Endothelial cell of umbilical vein (primary cell): Measurements from ENCODE around the gene HOXC9. TPM values are rescaled to one million over a fixed set of nuclear protein-coding genes. Genes with fewer than 3 reads are reported as not detected.

Experiments
- BruUV-seq: library from RNA; stranded (reverse); fragments of 400-500 nt; replicated peaks from 2 replicates; lab custom pipeline; 2021; lab: Mats Ljungman, UMichigan
- CTCF ChIA-PET: fragments of 300-600, 350-600 bp; sonication (Branson Sonifier 250); formaldehyde crosslinking; loops from one replicate; lab custom pipeline; 2021; ENCODE audit warnings: antibody characterized with exemption, inconsistent platforms; lab: Charles Lee
- POLR2A ChIA-PET: fragments of 300-600, 350-600 bp; sonication (Branson Sonifier 250); formaldehyde crosslinking; loops from one replicate; lab custom pipeline; 2021; ENCODE audit warnings: antibody characterized with exemption, inconsistent platforms; lab: Charles Lee
- DNase-seq: peaks from one replicate; pipeline ENCODE4 v3.0.0-alpha.2; 2011; ENCODE audit warnings: low read depth, low spot score
- FAIRE-seq: peaks from 2 replicates; lab custom pipeline; 2011; peaks lifted over from hg19 to GRCh38; lab: Jason Lieb, UNC
- H2AFZ ChIP-seq: 2 replicates; pipeline ENCODE4 v1.6.0; 2012; ENCODE audit warnings: low read depth, low read length, control low read depth, inconsistent platforms
- H3K27ac ChIP-seq: 2 replicates; pipeline ENCODE4 v1.5.1; 2011; ENCODE audit warnings: low read depth, mild to moderate bottlenecking, control low read depth, low read length, moderate library complexity; ENCODE audit not compliant: insufficient read depth
- H3K27me3 ChIP-seq, 2 experiments: 2 replicates each; pipeline versions ENCODE4 v1.6.0 to v1.6.1; 2011; ENCODE audit warnings: low read length in 2 of 2, mixed read lengths in 1 of 2; ENCODE audit not compliant: control insufficient read depth in 2 of 2, insufficient read depth in 2 of 2
- H3K36me3 ChIP-seq, 2 experiments: 2 replicates in 1 of 2; 3 replicates in 1 of 2; pipeline ENCODE4 v1.5.1; 2011; ENCODE audit warnings: low read length in 2 of 2, mild to moderate bottlenecking in 1 of 2, moderate library complexity in 1 of 2; ENCODE audit not compliant: control insufficient read depth in 2 of 2, insufficient read depth in 2 of 2; ENCODE audit errors: extremely low read depth in 1 of 2
- H3K4me1 ChIP-seq: 3 replicates; pipeline ENCODE4 v1.5.1; 2011; ENCODE audit warnings: mild to moderate bottlenecking, low read length; ENCODE audit not compliant: control insufficient read depth, insufficient read depth; ENCODE audit errors: extremely low read depth
- H3K4me2 ChIP-seq: 2 replicates; pipeline ENCODE4 v1.6.1; 2011; ENCODE audit warnings: low read length, control low read depth, mixed read lengths; ENCODE audit not compliant: insufficient read depth
- H3K4me3 ChIP-seq, 3 experiments: fragments of 200-600 bp in 1 of 3; sonication (generic), shearing (Covaris generic) in 1 of 3; replicated peaks in 1 of 3; 2 replicates each; pipeline ENCODE4 v1.5.1; 2011 to 2016; ENCODE audit warnings: control low read depth in 3 of 3, low read length in 3 of 3, mild to moderate bottlenecking in 2 of 3, inconsistent platforms in 1 of 3, low read depth in 1 of 3, moderate library complexity in 1 of 3; ENCODE audit not compliant: insufficient read depth in 1 of 3
- H3K79me2 ChIP-seq: 2 replicates; pipeline ENCODE4 v1.6.0; 2012; ENCODE audit warnings: low read length, inconsistent platforms; ENCODE audit not compliant: control insufficient read depth, insufficient read depth
- H3K9ac ChIP-seq: replicated peaks from 2 replicates; pipeline ENCODE3; 2011; ENCODE audit warnings: low read length, control low read depth; ENCODE audit not compliant: insufficient read depth; ENCODE audit errors: extremely low read depth
- H3K9me1 ChIP-seq: replicated peaks from 3 replicates; pipeline ENCODE4 v1.6.0; 2011; ENCODE audit warnings: mild to moderate bottlenecking, low read length; ENCODE audit not compliant: control insufficient read depth, insufficient read depth; ENCODE audit errors: extremely low read depth
- H3K9me3 ChIP-seq: replicated peaks from 2 replicates; pipeline ENCODE4 v1.5.1; 2012; ENCODE audit warnings: low read length, inconsistent platforms; ENCODE audit not compliant: control insufficient read depth, insufficient read depth
- H4K20me1 ChIP-seq: replicated peaks from 2 replicates; pipeline ENCODE3; 2011; ENCODE audit warnings: mild to moderate bottlenecking, low read length; ENCODE audit not compliant: control insufficient read depth, insufficient read depth; ENCODE audit errors: extremely low read depth
- EZH2 ChIP-seq: IDR thresholded peaks from 2 replicates; pipeline ENCODE4 v1.6.1; 2012; ENCODE audit warnings: borderline replicate concordance, low read depth, mild to moderate bottlenecking, moderate library complexity, low read length, inconsistent platforms; ENCODE audit not compliant: severe bottlenecking
- FOS ChIP-seq: IDR thresholded peaks from 2 replicates; pipeline ENCODE4 v1.6.1; 2011; ENCODE audit warnings: mild to moderate bottlenecking, low read length, moderate library complexity, borderline replicate concordance; ENCODE audit not compliant: insufficient read depth
- JUN ChIP-seq: IDR thresholded peaks from 2 replicates; pipeline ENCODE4 v1.6.1; 2011; ENCODE audit warnings: borderline replicate concordance, low read depth; ENCODE audit not compliant: insufficient read length, insufficient read depth
- MYC ChIP-seq: IDR thresholded peaks from one replicate; pipeline ENCODE4 v1.6.1; 2011; ENCODE audit warnings: mild to moderate bottlenecking, low read depth, low read length
- POLR2A ChIP-seq: IDR thresholded peaks from 2 replicates; pipeline ENCODE4 v1.6.1; 2012; ENCODE audit warnings: low read depth, mild to moderate bottlenecking, control low read depth, low read length
- POLR2AphosphoS5 ChIP-seq: IDR thresholded peaks from 2 replicates; pipeline ENCODE4 v1.6.1; 2012; ENCODE audit warnings: low read depth, mild to moderate bottlenecking, control low read depth, low read length, moderate library complexity; ENCODE audit not compliant: insufficient read depth
- dilution Hi-C: fragments of 300-500 bp; cut with MboI; formaldehyde crosslinking; loops from one replicate; pipeline ENCODE4 v1.15.0; 2019; ENCODE audit warnings: low sequenced_read_pairs; ENCODE audit not compliant: extremely low pct_ligation_motif_present
- intact Hi-C: fragments of 100-400 bp; cut with micrococcal nuclease; formaldehyde crosslinking; loops from one replicate; pipeline ENCODE4 v1.10.0; 2022
- polyA plus RNA-seq, 4 experiments: library from polyadenylated mRNA; depleted of rRNA in 3 of 4; stranded (reverse) in 3 of 4; unstranded in 1 of 4; fragments of >200 nt; gene quantifications; 2 replicates each; pipeline versions ENCODE4 v1.2.1 to v1.2.3, GENCODE V29; 2011 to 2012; ENCODE audit warnings: missing spikeins in 1 of 4
- total RNA-seq: library from RNA; stranded (reverse); gene quantifications from 2 replicates; pipeline ENCODE4 v1.2.3, GENCODE V29; 2021
- TF ChIP-seq, protein P1 (sequence below), 2 donors: IDR thresholded peaks; 1 replicate in 1 of 2; 2 replicates in 1 of 2; pipeline ENCODE4 v1.5.1; 2011; ENCODE audit warnings: low read length in 2 of 2, mild to moderate bottlenecking in 2 of 2, moderate library complexity in 2 of 2, control low read depth in 1 of 2, inconsistent platforms in 1 of 2, low read depth in 1 of 2; ENCODE audit not compliant: insufficient read depth in 1 of 2; ENCODE audit errors: extremely low read depth in 1 of 2
- TF ChIP-seq, protein P2 (sequence below): IDR thresholded peaks from 2 replicates; pipeline ENCODE4 v1.6.1; 2011; ENCODE audit not compliant: insufficient read depth, insufficient read length

Gene HOXC9
- total and polyA plus RNA-seq, 2 donors (not counting 3 experiments of a cell fraction or from before 2014, with no cell fraction given): 0.40 to 0.58 TPM

- H2AFZ ChIP-seq: no peak overlapping the region
- no TSS peak for BruUV-seq
- no peak overlapping the region for H3K9ac ChIP-seq
- H4K20me1 ChIP-seq: no peaks in the 10 kb centered on the region
- H3K4me2 ChIP-seq: no peak overlapping the region
- CTCF ChIA-PET: interaction anchor here (0.6 to 3.9 kb wide), 8 partner anchors 16 to 221 kb away, joined by 3 to 44 read pairs (median 8); no protein-coding TSS in a partner anchor
- FAIRE-seq (no peak), DNase-seq (no peak)
- POLR2A ChIA-PET: no interaction called here
- no peak overlapping the region for H3K27ac ChIP-seq
- intact Hi-C loops (loop anchor here (1.0 to 5.0 kb wide), 2 partner anchors 215 to 284 kb away; no protein-coding TSS in a partner anchor), dilution Hi-C loops (no loop called here)
- no peak overlapping the region for H3K4me3 ChIP-seq
- H3K36me3 ChIP-seq: no peaks in the 10 kb centered on the region
- H3K4me1 ChIP-seq: no peaks in the 10 kb centered on the region
- no peaks in the 10 kb centered on the region for H3K9me1 ChIP-seq
- peaks cover 91 to 93% of the 10 kb centered on the region in 2 experiments for H3K27me3 ChIP-seq
- TF ChIP-seq POLR2A (no peak), FOS (no peak), JUN (no peak), EZH2 (peak; percentile 98), MYC (no peak), POLR2AphosphoS5 (no peak)
- TF ChIP-seq, protein P1, sequence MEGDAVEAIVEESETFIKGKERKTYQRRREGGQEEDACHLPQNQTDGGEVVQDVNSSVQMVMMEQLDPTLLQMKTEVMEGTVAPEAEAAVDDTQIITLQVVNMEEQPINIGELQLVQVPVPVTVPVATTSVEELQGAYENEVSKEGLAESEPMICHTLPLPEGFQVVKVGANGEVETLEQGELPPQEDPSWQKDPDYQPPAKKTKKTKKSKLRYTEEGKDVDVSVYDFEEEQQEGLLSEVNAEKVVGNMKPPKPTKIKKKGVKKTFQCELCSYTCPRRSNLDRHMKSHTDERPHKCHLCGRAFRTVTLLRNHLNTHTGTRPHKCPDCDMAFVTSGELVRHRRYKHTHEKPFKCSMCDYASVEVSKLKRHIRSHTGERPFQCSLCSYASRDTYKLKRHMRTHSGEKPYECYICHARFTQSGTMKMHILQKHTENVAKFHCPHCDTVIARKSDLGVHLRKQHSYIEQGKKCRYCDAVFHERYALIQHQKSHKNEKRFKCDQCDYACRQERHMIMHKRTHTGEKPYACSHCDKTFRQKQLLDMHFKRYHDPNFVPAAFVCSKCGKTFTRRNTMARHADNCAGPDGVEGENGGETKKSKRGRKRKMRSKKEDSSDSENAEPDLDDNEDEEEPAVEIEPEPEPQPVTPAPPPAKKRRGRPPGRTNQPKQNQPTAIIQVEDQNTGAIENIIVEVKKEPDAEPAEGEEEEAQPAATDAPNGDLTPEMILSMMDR (IDR thresholded peaks at IDR 0.05; ENCODE audit: extremely low read depth in 1 of 2, insufficient read depth in 1 of 2, low read depth in 1 of 2, low read length in 2 of 2): no peak
- TF ChIP-seq, protein P2, sequence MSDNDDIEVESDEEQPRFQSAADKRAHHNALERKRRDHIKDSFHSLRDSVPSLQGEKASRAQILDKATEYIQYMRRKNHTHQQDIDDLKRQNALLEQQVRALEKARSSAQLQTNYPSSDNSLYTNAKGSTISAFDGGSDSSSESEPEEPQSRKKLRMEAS: no peak
- H3K9me3 ChIP-seq: no peaks in the 10 kb centered on the region
- no peaks in the 10 kb centered on the region for H3K79me2 ChIP-seq
Measured at GRCh38 chr12:53985994-53986685, 13.8 kb upstream of the HOXC9 start.
